H9 (cell line): ENCODE data around the gene PTPRN2. TPM values are rescaled to one million over a fixed set of nuclear protein-coding genes. Genes with fewer than 3 reads are reported as not detected.
A peak's percentile ranks its signal among the peaks of the same experiment; 100 is the strongest.

Source experiments
- DNase-seq: peaks from one replicate; pipeline ENCODE4 v3.0.0-alpha.2; 2017
- H2AFZ ChIP-seq: one replicate; pipeline ENCODE4 v1.6.1; 2013; ENCODE audit warnings: mild to moderate bottlenecking, low read length, control low read depth, moderate library complexity
- H2AK5ac ChIP-seq: 2 replicates; pipeline ENCODE4 v1.6.1; 2013; ENCODE audit warnings: low read length, control low read depth, mixed read lengths; ENCODE audit not compliant: insufficient read length
- H2BK120ac ChIP-seq: one replicate; pipeline ENCODE4 v1.6.1; 2013; ENCODE audit warnings: low read depth, mild to moderate bottlenecking, low read length, control low read depth, inconsistent platforms; ENCODE audit not compliant: poor library complexity, severe bottlenecking
- H2BK12ac ChIP-seq: 2 replicates; pipeline ENCODE4 v1.6.1; 2013; ENCODE audit warnings: low read length, control low read depth, mixed read lengths, low read depth; ENCODE audit not compliant: insufficient read length
- H2BK15ac ChIP-seq: 2 replicates; pipeline ENCODE4 v1.6.1; 2013; ENCODE audit warnings: low read depth, low read length, control low read depth
- H2BK20ac ChIP-seq: one replicate; pipeline ENCODE4 v1.6.1; 2013; ENCODE audit warnings: low read depth, mild to moderate bottlenecking, low read length, control low read depth, inconsistent platforms; ENCODE audit not compliant: poor library complexity, severe bottlenecking
- H2BK5ac ChIP-seq: 2 replicates; pipeline ENCODE4 v1.6.1; 2013; ENCODE audit warnings: low read length, control low read depth, mixed read lengths; ENCODE audit not compliant: insufficient read length
- H3K14ac ChIP-seq: 2 replicates; pipeline ENCODE4 v1.6.1; 2013; ENCODE audit warnings: low read length, control low read depth; ENCODE audit not compliant: insufficient read depth
- H3K18ac ChIP-seq: 2 replicates; pipeline ENCODE4 v1.6.1; 2013; ENCODE audit warnings: low read depth, mild to moderate bottlenecking, mixed read lengths, low read length, control low read depth; ENCODE audit not compliant: insufficient read length
- H3K23ac ChIP-seq: 2 replicates; pipeline ENCODE4 v1.6.1; 2013; ENCODE audit warnings: low read length, control low read depth, mixed read lengths, low read depth; ENCODE audit not compliant: insufficient read length
- H3K23me2 ChIP-seq: 2 replicates; pipeline ENCODE4 v1.6.1; 2013; ENCODE audit warnings: low read depth, mild to moderate bottlenecking, mixed read lengths, low read length, control low read depth; ENCODE audit not compliant: insufficient read length, poor library complexity, severe bottlenecking
- H3K27ac ChIP-seq: 2 replicates; pipeline ENCODE4 v1.5.1; 2013; ENCODE audit warnings: low read length, control low read depth, mixed read lengths, low read depth; ENCODE audit not compliant: insufficient read length
- H3K27me3 ChIP-seq: 2 replicates; pipeline ENCODE4 v1.6.1; 2013; ENCODE audit warnings: low read length, control low read depth, inconsistent platforms; ENCODE audit not compliant: insufficient read depth
- H3K4ac ChIP-seq: 2 replicates; pipeline ENCODE4 v1.6.1; 2013; ENCODE audit warnings: low read depth, mild to moderate bottlenecking, control low read depth, inconsistent platforms, low read length, moderate library complexity
- H3K4me1 ChIP-seq: 2 replicates; pipeline ENCODE4 v1.6.1; 2013; ENCODE audit warnings: low read length, control low read depth, inconsistent platforms; ENCODE audit not compliant: insufficient read depth
- H3K4me2 ChIP-seq: 2 replicates; pipeline ENCODE4 v1.6.1; 2013; ENCODE audit warnings: low read length, control low read depth, mixed read lengths; ENCODE audit not compliant: insufficient read length, insufficient read depth
- H3K56ac ChIP-seq: 2 replicates; pipeline ENCODE4 v1.6.1; 2013; ENCODE audit warnings: low read depth, mild to moderate bottlenecking, mixed read lengths, low read length, control low read depth; ENCODE audit not compliant: insufficient read length
- H3K79me1 ChIP-seq: 2 replicates; pipeline ENCODE4 v1.6.1; 2013; ENCODE audit warnings: low read depth, mild to moderate bottlenecking, moderate library complexity, low read length, control low read depth, inconsistent platforms; ENCODE audit not compliant: insufficient read depth, poor library complexity, severe bottlenecking
- H3K79me2 ChIP-seq: 2 replicates; pipeline ENCODE4 v1.6.1; 2013; ENCODE audit warnings: low read length, control low read depth, inconsistent platforms; ENCODE audit not compliant: insufficient read depth
- H3K9ac ChIP-seq: 2 replicates; pipeline ENCODE4 v1.6.1; 2013; ENCODE audit warnings: low read length, control low read depth, mixed read lengths; ENCODE audit not compliant: insufficient read length; ENCODE audit errors: extremely low read depth
- H3K9me3 ChIP-seq: one replicate; pipeline ENCODE4 v1.6.1; 2013; ENCODE audit warnings: low read depth, low read length, inconsistent platforms; ENCODE audit not compliant: control insufficient read depth
- H3T11ph ChIP-seq: one replicate; pipeline ENCODE4 v1.6.1; 2013; ENCODE audit warnings: mild to moderate bottlenecking, low read length, control low read depth, inconsistent platforms
- H4K20me1 ChIP-seq: one replicate; pipeline ENCODE4 v1.6.1; 2013; ENCODE audit not compliant: control insufficient read depth, insufficient read length, insufficient read depth
- H4K5ac ChIP-seq: 2 replicates; pipeline ENCODE4 v1.6.1; 2013; ENCODE audit warnings: low read depth, mild to moderate bottlenecking, mixed read lengths, low read length, control low read depth; ENCODE audit not compliant: insufficient read length
- H4K8ac ChIP-seq: replicated peaks from 2 replicates; pipeline ENCODE4 v1.6.1; 2013; ENCODE audit warnings: low read length, control low read depth, mixed read lengths, low read depth; ENCODE audit not compliant: insufficient read length
- H4K91ac ChIP-seq: 2 replicates; pipeline ENCODE4 v1.6.1; 2013; ENCODE audit warnings: low read depth, mild to moderate bottlenecking, moderate library complexity, mixed read lengths, low read length, control low read depth; ENCODE audit not compliant: insufficient read length
- H3K27ac Mint-ChIP-seq, 3 experiments: 2 replicates in 2 of 3; 3 replicates in 1 of 3; pipeline ENCODE4 v1.8.0; 2020 to 2021; ENCODE audit warnings: mixed read lengths in 3 of 3, mild to moderate bottlenecking in 1 of 3, moderate library complexity in 1 of 3
- H3K27me3 Mint-ChIP-seq: 2 replicates; pipeline ENCODE4 v1.8.0; 2021; ENCODE audit warnings: low read depth, mild to moderate bottlenecking, moderate library complexity, mixed read lengths
- H3K36me3 Mint-ChIP-seq, 3 experiments: 2 replicates in 2 of 3; 3 replicates in 1 of 3; pipeline ENCODE4 v1.8.0; 2020 to 2021; ENCODE audit warnings: low read depth in 3 of 3, mixed read lengths in 3 of 3; ENCODE audit not compliant: insufficient read depth in 1 of 3
- H3K4me1 Mint-ChIP-seq, 2 experiments: 2 replicates each; pipeline ENCODE4 v1.8.0; 2020; ENCODE audit warnings: mixed read lengths in 2 of 2
- H3K4me3 Mint-ChIP-seq, 2 experiments: 2 replicates in 1 of 2; 3 replicates in 1 of 2; pipeline ENCODE4 v1.8.0; 2020 to 2021; ENCODE audit warnings: mild to moderate bottlenecking in 2 of 2, mixed read lengths in 2 of 2, moderate library complexity in 1 of 2
- H3K9me3 Mint-ChIP-seq, 2 experiments: 2 replicates in 1 of 2; 3 replicates in 1 of 2; pipeline ENCODE4 v1.8.0; 2020; ENCODE audit warnings: mild to moderate bottlenecking in 2 of 2, mixed read lengths in 2 of 2, moderate library complexity in 1 of 2
- WGBS: extraction: QIAGEN DNeasy Blood & Tissue Kit; methylation state at CpG from one replicate; pipeline ENCODE4 v1.1.7; 2013; ENCODE audit warnings: missing lambda C conversion rate, low lambda C conversion rate, mixed read lengths; ENCODE audit not compliant: insufficient read length; ENCODE audit errors: extremely low coverage; 5-methylcytosine and 5-hydroxymethylcytosine counted together
- total RNA-seq: library from RNA; stranded (reverse); gene quantifications from 2 replicates; pipeline ENCODE4 v1.2.1, GENCODE V29; 2021
- TF ChIP-seq, protein P1 (sequence below): fragments of 200-600 bp; sonication (generic); conservative IDR thresholded peaks from 3 replicates; pipeline ENCODE4 v1.8.0; 2021; ENCODE audit warnings: antibody characterized with exemption, mild to moderate bottlenecking

The PTPRN2 gene
- total RNA-seq, 1 experiment from 2014 or later = 5.2 TPM

DNA sequence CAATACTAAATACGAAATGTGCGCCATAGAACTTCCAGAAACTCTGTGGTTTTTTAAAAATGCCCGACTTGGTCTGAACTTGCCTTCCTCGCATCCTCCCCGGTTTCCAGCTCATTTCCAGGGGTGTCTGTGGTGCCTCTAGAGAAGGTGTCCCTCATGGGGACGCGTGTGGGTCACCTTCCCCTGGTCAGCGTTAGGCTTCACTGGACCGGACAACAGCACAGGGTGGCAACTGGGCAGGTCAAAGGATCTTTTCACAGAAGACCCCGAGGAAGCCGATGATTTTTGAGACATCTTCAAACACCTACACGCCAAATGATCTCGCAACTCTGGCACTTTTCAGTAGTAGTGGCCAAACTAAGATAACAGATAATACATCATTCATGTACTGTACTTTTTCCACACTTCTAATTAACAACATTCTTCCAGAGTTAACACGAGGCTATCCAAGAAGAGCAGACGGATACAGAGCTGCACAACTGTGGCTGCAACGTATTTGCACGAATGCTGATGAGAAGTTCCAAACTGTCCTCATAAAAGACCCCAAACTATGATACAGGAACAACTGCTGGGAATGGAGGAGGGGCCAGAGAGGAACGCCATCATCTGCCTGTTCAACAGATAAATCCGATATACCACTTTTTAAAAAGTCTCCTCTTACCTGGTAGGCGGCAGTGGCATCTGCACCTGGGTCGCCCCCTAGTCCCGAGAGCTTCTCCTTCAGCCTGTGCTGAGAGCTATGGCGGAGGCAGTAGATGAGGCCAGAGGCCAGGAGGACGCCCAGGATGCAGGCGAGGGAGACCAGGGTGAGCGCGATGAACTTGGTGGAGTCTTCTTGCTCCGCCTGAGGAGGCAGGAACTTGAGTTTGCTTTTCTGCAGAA lies 905.3 kb downstream of the PTPRN2 start:
- Histone ChIP-seq H2BK20ac (no peak overlapping the region), H3K4ac (no peak overlapping the region), H3K9ac (no peak overlapping the region), H3K23me2 (peaks cover 3% of the 10 kb centered on the region), H2BK12ac (no peak overlapping the region), H2BK120ac (no peak overlapping the region), H4K5ac (no peak overlapping the region), H3K4me2 (no peak overlapping the region), H4K91ac (no peak overlapping the region), H2AK5ac (no peak overlapping the region), H4K8ac (no peak overlapping the region), H3K27ac (no peak overlapping the region), H2AFZ (no peak overlapping the region), H3K23ac (no peak overlapping the region), H3K18ac (no peak overlapping the region), H4K20me1 (peaks cover 4% of the 10 kb centered on the region), H3K9me3 (no peaks in the 10 kb centered on the region), H3K14ac (no peak overlapping the region), H3K27me3 (peaks cover 64% of the 10 kb centered on the region), H2BK5ac (no peak overlapping the region), H2BK15ac (no peak overlapping the region), H3K4me1 (no peaks in the 10 kb centered on the region), H3K56ac (no peak overlapping the region), H3K79me1 (no peaks in the 10 kb centered on the region), H3K79me2 (no peaks in the 10 kb centered on the region), H3T11ph (no peak overlapping the region)
- TF ChIP-seq, protein P1, sequence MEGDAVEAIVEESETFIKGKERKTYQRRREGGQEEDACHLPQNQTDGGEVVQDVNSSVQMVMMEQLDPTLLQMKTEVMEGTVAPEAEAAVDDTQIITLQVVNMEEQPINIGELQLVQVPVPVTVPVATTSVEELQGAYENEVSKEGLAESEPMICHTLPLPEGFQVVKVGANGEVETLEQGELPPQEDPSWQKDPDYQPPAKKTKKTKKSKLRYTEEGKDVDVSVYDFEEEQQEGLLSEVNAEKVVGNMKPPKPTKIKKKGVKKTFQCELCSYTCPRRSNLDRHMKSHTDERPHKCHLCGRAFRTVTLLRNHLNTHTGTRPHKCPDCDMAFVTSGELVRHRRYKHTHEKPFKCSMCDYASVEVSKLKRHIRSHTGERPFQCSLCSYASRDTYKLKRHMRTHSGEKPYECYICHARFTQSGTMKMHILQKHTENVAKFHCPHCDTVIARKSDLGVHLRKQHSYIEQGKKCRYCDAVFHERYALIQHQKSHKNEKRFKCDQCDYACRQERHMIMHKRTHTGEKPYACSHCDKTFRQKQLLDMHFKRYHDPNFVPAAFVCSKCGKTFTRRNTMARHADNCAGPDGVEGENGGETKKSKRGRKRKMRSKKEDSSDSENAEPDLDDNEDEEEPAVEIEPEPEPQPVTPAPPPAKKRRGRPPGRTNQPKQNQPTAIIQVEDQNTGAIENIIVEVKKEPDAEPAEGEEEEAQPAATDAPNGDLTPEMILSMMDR = no peak
- Mint-ChIP-seq H3K4me3 (peak overlapping the region in 1 of 2 experiments; percentile 64; a peak in 1 of 5 replicates), H3K9me3 (no peaks in the 10 kb centered on the region), H3K27ac (no peak overlapping the region), H3K27me3 (peaks cover 96% of the 10 kb centered on the region), H3K36me3 (no peaks in the 10 kb centered on the region; a peak in 2 of 7 replicates), H3K4me1 (peaks cover 12 to 56% of the 10 kb centered on the region in 2 experiments)
- WGBS = no CpG with 5 or more reads among the region's 28 CpGs
- peak; percentile 35 for DNase-seq
